LNCAP (cell line): ENCODE data around the gene CLCN4.

ENCODE experiments used
- CTCF ChIP-seq: fragments of 450-650 bp; IDR thresholded peaks from 2 replicates; pipeline ENCODE4 v1.5.1; 2017; ENCODE audit warnings: mild to moderate bottlenecking

Gene CLCN4

GRCh38 chrX:10235851-10236250 lies 79.1 kb downstream of the CLCN4 start:
- TF ChIP-seq CTCF: no peak

GRCh38 chrX:10237241-10237640 lies 80.5 kb downstream of the CLCN4 start:
- no peak for TF ChIP-seq CTCF

- no peak for TF ChIP-seq CTCF
These were observed 82.9 kb downstream of the CLCN4 start for GRCh38 chrX:10239611-10240064.

- no peak for TF ChIP-seq CTCF
These were observed 84.1 kb downstream of the CLCN4 start for GRCh38 chrX:10240918-10241317.

GRCh38 chrX:10242026-10242425 lies 85.3 kb downstream of the CLCN4 start:
- no peak for TF ChIP-seq CTCF

- TF ChIP-seq CTCF: no peak
These were observed 86.3 kb downstream of the CLCN4 start for GRCh38 chrX:10243106-10243505.

- TF ChIP-seq CTCF: no peak
These were observed 88.3 kb downstream of the CLCN4 start for GRCh38 chrX:10244915-10245622.

- TF ChIP-seq CTCF: no peak
These were observed 89.1 kb downstream of the CLCN4 start for GRCh38 chrX:10245886-10246285.
